Thyroid gland (tissue), 4 donors: ENCODE measurements around the gene SCN1A.

Experiments used
- CTCF ChIP-seq, 6 experiments: fragments of 200-600 bp in 3 of 6; fragments of 450-650 bp in 3 of 6; sonication (generic) in 3 of 6; IDR thresholded peaks; one replicate each; pipeline ENCODE4 v1.5.1; 2016 to 2019; ENCODE audit warnings: antibody characterized with exemption in 6 of 6, mild to moderate bottlenecking in 2 of 6, inconsistent platforms in 1 of 6, moderate library complexity in 1 of 6
- POLR2A ChIP-seq, 2 donors: fragments of 450-650 bp; IDR thresholded peaks; one replicate each; pipeline ENCODE4 v1.6.1; 2017; ENCODE audit warnings: antibody characterized with exemption in 2 of 2, mild to moderate bottlenecking in 2 of 2, moderate library complexity in 1 of 2

GRCh38 chr2:166031054-166031453 is 96.8 kb downstream of the SCN1A start:
- TF ChIP-seq CTCF (IDR thresholded peaks at IDR 0.05): no peak
- no peak for TF ChIP-seq POLR2A (IDR thresholded peaks at IDR 0.05)
